Inflammatory macrophage (primary cell): Measurements from ENCODE around the gene TMEM207.
A peak's percentile ranks its signal among the peaks of the same experiment; 100 is the strongest.
"Not testable (repeated sequence)": the region's sequence is repeated elsewhere in the genome, so short reads cannot be mapped to it uniquely, and the experiment has no call there.

Experiments used
- DNase-seq, 2 donors: peaks; one replicate each; pipeline ENCODE4 v3.0.0-alpha.2; 2020 to 2022
- total RNA-seq, 18 experiments: gene quantifications; one replicate each; lab custom pipeline; 2026; ENCODE audit warnings: mixed read lengths in 6 of 18, inconsistent platforms in 2 of 18; lab: John Stamatoyannopoulos, UW

TMEM207 gene
- total RNA-seq = 0 to 0.08 (median 0) reads per million in 18 experiments

GRCh38 chr3:190449801-190450200 is at the start of gene TMEM207:
Gene TMEM207, minus strand, starts transcription at chr3:190449901. Its CDS starts 92 bp downstream, at chr3:190449809.
- no peak for DNase-seq

- no peak for DNase-seq
These were observed 49.4 kb upstream of the TMEM207 start for GRCh38 chr3:190499122-190499521.

- DNase-seq = no peak
These were observed 48.6 kb upstream of the TMEM207 start for GRCh38 chr3:190498293-190498692.

- DNase-seq = peak; percentile 2 to 4
These were observed 48.1 kb upstream of the TMEM207 start for GRCh38 chr3:190497811-190498210.

- no peak for DNase-seq
These were observed 47.2 kb upstream of the TMEM207 start for GRCh38 chr3:190496859-190497258.

- DNase-seq = peak; percentile 77 to 84
These were observed 46.1 kb upstream of the TMEM207 start for GRCh38 chr3:190495796-190496195.

- DNase-seq = no peak
These were observed 45.7 kb upstream of the TMEM207 start for GRCh38 chr3:190495354-190495753.

GRCh38 chr3:190494907-190495306 is 45.2 kb upstream of the TMEM207 start:
- DNase-seq = peak in 1 of 2 donors; percentile 8

- DNase-seq = no peak
These were observed 43.3 kb upstream of the TMEM207 start for GRCh38 chr3:190492966-190493365.

GRCh38 chr3:190492129-190492528 is 42.4 kb upstream of the TMEM207 start:
- no peak for DNase-seq

GRCh38 chr3:190491533-190492054 is 41.9 kb upstream of the TMEM207 start:
- no peak for DNase-seq

- no peak for DNase-seq
These were observed 37.4 kb upstream of the TMEM207 start for GRCh38 chr3:190486908-190487607.

GRCh38 chr3:190486533-190486864 is 36.8 kb upstream of the TMEM207 start:
- no peak for DNase-seq

- DNase-seq = no peak
These were observed 36.3 kb upstream of the TMEM207 start for GRCh38 chr3:190485830-190486532.

- no peak for DNase-seq
These were observed 32.1 kb upstream of the TMEM207 start for GRCh38 chr3:190481779-190482178.

GRCh38 chr3:190473261-190473660 is 23.6 kb upstream of the TMEM207 start:
- DNase-seq = not testable (repeated sequence)

- no peak for DNase-seq
These were observed 18.2 kb upstream of the TMEM207 start for GRCh38 chr3:190467922-190468321.

- no peak for DNase-seq
These were observed 8.3 kb upstream of the TMEM207 start for GRCh38 chr3:190458040-190458439.

- DNase-seq = no peak
These were observed 7.1 kb upstream of the TMEM207 start for GRCh38 chr3:190456770-190457169.

- DNase-seq = no peak
These were observed 6.1 kb upstream of the TMEM207 start for GRCh38 chr3:190455828-190456227.

GRCh38 chr3:190448256-190448655 is 1.4 kb downstream of the TMEM207 start:
- no peak for DNase-seq

- no peak for DNase-seq
These were observed 3.0 kb downstream of the TMEM207 start for GRCh38 chr3:190446573-190447279.

GRCh38 chr3:190444576-190445145 is 5.0 kb downstream of the TMEM207 start:
- DNase-seq = no peak
